Measurements from ENCODE around the gene TP73.

GRCh38 chr1:3669421-3669821, 17.1 kb downstream of the TP73 start:
- TF ChIP-seq SUZ12 (IDR thresholded peaks at IDR 0.05; ENCODE audit: extremely low read depth, insufficient read depth, insufficient read length) (no peak), YY1 (IDR thresholded peaks at IDR 0.05; ENCODE audit: insufficient read depth, insufficient read length) (no peak)
